VCaP (cell line): ENCODE results near the gene LEMD3.

ENCODE experiments used
- H3K27ac ChIP-seq: fragments of 450-650 bp; 2 replicates; pipeline ENCODE4 v1.5.1; 2017
- TF ChIP-seq, protein P1 (sequence below): fragments of 450-650 bp; conservative IDR thresholded peaks from 2 replicates; pipeline ENCODE4 v1.5.1; 2017; ENCODE audit warnings: mild to moderate bottlenecking, moderate library complexity

The LEMD3 gene

GRCh38 chr12:65196762-65197567 lies 27.6 kb downstream of the LEMD3 start:
- TF ChIP-seq, protein P1, sequence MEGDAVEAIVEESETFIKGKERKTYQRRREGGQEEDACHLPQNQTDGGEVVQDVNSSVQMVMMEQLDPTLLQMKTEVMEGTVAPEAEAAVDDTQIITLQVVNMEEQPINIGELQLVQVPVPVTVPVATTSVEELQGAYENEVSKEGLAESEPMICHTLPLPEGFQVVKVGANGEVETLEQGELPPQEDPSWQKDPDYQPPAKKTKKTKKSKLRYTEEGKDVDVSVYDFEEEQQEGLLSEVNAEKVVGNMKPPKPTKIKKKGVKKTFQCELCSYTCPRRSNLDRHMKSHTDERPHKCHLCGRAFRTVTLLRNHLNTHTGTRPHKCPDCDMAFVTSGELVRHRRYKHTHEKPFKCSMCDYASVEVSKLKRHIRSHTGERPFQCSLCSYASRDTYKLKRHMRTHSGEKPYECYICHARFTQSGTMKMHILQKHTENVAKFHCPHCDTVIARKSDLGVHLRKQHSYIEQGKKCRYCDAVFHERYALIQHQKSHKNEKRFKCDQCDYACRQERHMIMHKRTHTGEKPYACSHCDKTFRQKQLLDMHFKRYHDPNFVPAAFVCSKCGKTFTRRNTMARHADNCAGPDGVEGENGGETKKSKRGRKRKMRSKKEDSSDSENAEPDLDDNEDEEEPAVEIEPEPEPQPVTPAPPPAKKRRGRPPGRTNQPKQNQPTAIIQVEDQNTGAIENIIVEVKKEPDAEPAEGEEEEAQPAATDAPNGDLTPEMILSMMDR, result no peak
- H3K27ac ChIP-seq, result no peak overlapping the region

DNA sequence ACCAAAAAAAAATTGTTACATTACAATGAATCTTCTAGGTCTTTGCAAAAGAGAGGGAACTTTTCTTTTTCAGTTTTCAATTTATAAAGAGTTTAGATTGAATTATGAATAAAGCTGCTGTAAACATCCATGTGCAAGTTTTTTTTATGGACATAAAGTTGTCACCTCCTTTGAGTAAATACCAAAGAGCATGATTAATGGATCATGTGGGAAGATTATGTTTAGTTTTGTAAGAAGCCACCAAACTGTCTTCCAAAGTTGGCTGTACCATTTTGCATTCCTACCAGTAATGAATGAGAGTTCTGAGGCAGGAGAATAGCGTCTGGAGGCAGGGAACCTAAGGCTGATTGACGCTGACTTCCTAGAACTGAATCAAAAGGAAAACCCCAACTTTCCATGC lies 30.2 kb downstream of the LEMD3 start:
- no peak overlapping the region for H3K27ac ChIP-seq
- TF ChIP-seq, protein P1, result no peak

GRCh38 chr12:65200007-65200665 lies 30.8 kb downstream of the LEMD3 start:
- TF ChIP-seq, protein P1, result no peak
- H3K27ac ChIP-seq, result no peak overlapping the region

DNA sequence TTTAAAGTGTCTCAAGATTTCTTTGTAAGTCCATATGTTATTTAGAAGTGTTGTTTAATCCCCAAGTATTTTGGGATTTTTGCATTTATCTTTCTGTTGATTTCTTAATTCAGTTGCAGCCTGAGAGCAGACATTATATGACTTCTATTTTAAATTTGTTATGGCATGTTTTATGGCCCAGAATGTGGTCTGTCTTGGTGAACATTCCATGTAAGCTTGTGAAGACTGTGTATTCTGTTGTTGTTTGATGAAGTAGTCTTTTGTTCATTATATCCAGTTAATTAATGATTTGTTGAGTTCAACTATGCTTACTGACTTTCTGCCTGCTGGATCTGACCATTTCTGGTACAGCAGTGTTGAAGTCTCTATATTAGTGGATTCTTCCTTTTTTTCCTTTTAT lies 34.0 kb downstream of the LEMD3 start:
- no peak overlapping the region for H3K27ac ChIP-seq
- TF ChIP-seq, protein P1, result no peak

GRCh38 chr12:65204886-65205525 lies 35.6 kb downstream of the LEMD3 start:
- TF ChIP-seq, protein P1, result no peak
- no peak overlapping the region for H3K27ac ChIP-seq

- TF ChIP-seq, protein P1, result no peak
- no peak overlapping the region for H3K27ac ChIP-seq
Observed at GRCh38 chr12:65205886-65206285, 36.5 kb downstream of the LEMD3 start.

DNA sequence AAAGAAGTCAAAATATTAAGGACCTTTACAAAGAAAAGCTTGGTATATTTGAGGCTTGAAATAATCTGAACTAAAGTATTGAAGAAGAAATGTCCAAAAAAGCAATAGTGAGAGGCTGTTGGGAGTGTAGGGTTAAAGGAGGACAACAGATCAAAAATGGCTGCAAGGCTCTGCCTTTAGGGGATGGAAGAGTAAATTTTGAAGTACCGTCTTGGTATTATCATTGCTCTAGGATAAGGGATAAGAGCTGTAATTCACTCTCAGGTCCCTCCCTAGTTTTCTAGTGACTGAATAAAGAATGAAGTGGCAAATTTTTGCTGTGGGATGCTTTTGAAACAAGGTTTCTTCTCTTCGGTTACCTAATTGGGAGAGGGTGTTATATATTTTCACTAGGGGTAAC lies 38.7 kb downstream of the LEMD3 start:
- TF ChIP-seq, protein P1, result no peak
- H3K27ac ChIP-seq, result peak overlapping the region; percentile 59
